H1 (cell line): Measurements from ENCODE around the gene ZFAND3. TPM values are rescaled to one million over a fixed set of nuclear protein-coding genes. Genes with fewer than 3 reads are reported as not detected.

Source experiments
- CTCF ChIA-PET: fragments of 300-600 bp; sonication (Branson Sonifier 250); formaldehyde crosslinking; loops from one replicate; lab custom pipeline; 2021; ENCODE audit not compliant: partially characterized antibody; lab: Charles Lee
- POLR2A ChIA-PET: fragments of 300-600 bp; sonication (Branson Sonifier 250); formaldehyde crosslinking; loops from one replicate; lab custom pipeline; 2021; ENCODE audit warnings: inconsistent platforms; ENCODE audit not compliant: partially characterized antibody; lab: Charles Lee
- DNase-seq, 2 experiments: peaks; one replicate each; pipeline versions ENCODE4 v3.0.0 to v3.0.0-alpha.2; 2010 to 2022; ENCODE audit warnings: low spot score in 2 of 2, low read depth in 1 of 2, mixed read lengths in 1 of 2
- FAIRE-seq: peaks from 2 replicates; lab custom pipeline; 2011; peaks lifted over from hg19 to GRCh38; lab: Jason Lieb, UNC
- H2AFZ ChIP-seq: 2 replicates; pipeline ENCODE4 v1.8.1; 2012; ENCODE audit warnings: low read length, inconsistent platforms
- H2AK5ac ChIP-seq: 2 replicates; pipeline ENCODE4 v1.6.1; 2013; ENCODE audit warnings: low read depth, low read length
- H2BK120ac ChIP-seq: replicated peaks from 2 replicates; pipeline ENCODE3; 2013; ENCODE audit warnings: low read depth, low read length, inconsistent platforms
- H2BK12ac ChIP-seq: 2 replicates; pipeline ENCODE4 v1.6.1; 2013; ENCODE audit warnings: low read depth, low read length
- H2BK15ac ChIP-seq: 2 replicates; pipeline ENCODE4 v1.6.1; 2013; ENCODE audit warnings: low read length
- H2BK20ac ChIP-seq: 2 replicates; pipeline ENCODE4 v1.6.1; 2013; ENCODE audit warnings: low read length
- H2BK5ac ChIP-seq: 2 replicates; pipeline ENCODE4 v1.6.1; 2013; ENCODE audit warnings: low read depth, low read length
- H3K14ac ChIP-seq: 2 replicates; pipeline ENCODE4 v1.6.1; 2013; ENCODE audit warnings: inconsistent platforms; ENCODE audit not compliant: insufficient read length
- H3K18ac ChIP-seq: 2 replicates; pipeline ENCODE4 v1.6.1; 2013; ENCODE audit warnings: low read length; ENCODE audit errors: extremely low read depth
- H3K23ac ChIP-seq: 2 replicates; pipeline ENCODE4 v1.6.1; 2013; ENCODE audit warnings: inconsistent platforms; ENCODE audit not compliant: insufficient read length
- H3K23me2 ChIP-seq: 2 replicates; pipeline ENCODE4 v1.6.1; 2013; ENCODE audit warnings: low read depth, low read length
- H3K27ac ChIP-seq: 2 replicates; pipeline ENCODE4 v1.6.1; 2011; ENCODE audit warnings: low read depth, low read length, inconsistent platforms
- H3K27me3 ChIP-seq, 4 experiments: replicated peaks in 1 of 4; 1 replicate in 1 of 4; 2 replicates in 3 of 4; pipeline versions ENCODE4 v1.6.1 to v1.8.1; 2011 to 2013; ENCODE audit warnings: low read length in 3 of 4, mild to moderate bottlenecking in 3 of 4, inconsistent platforms in 2 of 4, mixed read lengths in 2 of 4, moderate library complexity in 1 of 4; ENCODE audit not compliant: control insufficient read depth in 3 of 4, insufficient read depth in 3 of 4; ENCODE audit errors: extremely low read depth in 1 of 4
- H3K36me3 ChIP-seq, 4 experiments: 2 replicates each; pipeline versions ENCODE4 v1.6.1 to v1.8.1; 2011 to 2013; ENCODE audit warnings: mild to moderate bottlenecking in 4 of 4, low read length in 3 of 4, moderate library complexity in 2 of 4, control low read depth in 1 of 4, inconsistent platforms in 1 of 4; ENCODE audit not compliant: insufficient read depth in 4 of 4, control insufficient read depth in 2 of 4
- H3K4ac ChIP-seq: replicated peaks from 2 replicates; pipeline ENCODE3; 2013; ENCODE audit warnings: low read length, low read depth, mixed read lengths, inconsistent platforms; ENCODE audit not compliant: insufficient read length
- H3K4me1 ChIP-seq, 4 experiments: replicated peaks in 1 of 4; 1 replicate in 1 of 4; 2 replicates in 3 of 4; pipeline versions ENCODE4 v1.6.1 to v1.8.1; 2011 to 2013; ENCODE audit warnings: low read length in 3 of 4, inconsistent platforms in 2 of 4, mixed read lengths in 1 of 4; ENCODE audit not compliant: insufficient read depth in 4 of 4, control insufficient read depth in 3 of 4
- H3K4me2 ChIP-seq, 2 experiments: 2 replicates each; pipeline versions ENCODE4 v1.6.1 to v1.8.1; 2011 to 2013; ENCODE audit warnings: low read depth in 2 of 2, low read length in 2 of 2, control low read depth in 1 of 2, inconsistent platforms in 1 of 2, mild to moderate bottlenecking in 1 of 2; ENCODE audit not compliant: insufficient read depth in 1 of 2
- H3K4me3 ChIP-seq, 4 experiments: fragments of 200-600, 300-600 bp in 1 of 4; sonication (generic), shearing (Covaris generic), sonication (Bioruptor Twin) in 1 of 4; 2 replicates each; pipeline versions ENCODE4 v1.5.1 to v1.8.1; 2011 to 2016; ENCODE audit warnings: low read length in 4 of 4, low read depth in 3 of 4, control low read depth in 2 of 4, inconsistent platforms in 2 of 4, mild to moderate bottlenecking in 2 of 4, mixed read lengths in 1 of 4, moderate library complexity in 1 of 4; ENCODE audit not compliant: insufficient read depth in 2 of 4; ENCODE audit errors: extremely low read depth in 1 of 4
- H3K56ac ChIP-seq: replicated peaks from 2 replicates; pipeline ENCODE3; 2013; ENCODE audit warnings: low read depth, mild to moderate bottlenecking, mixed read lengths, low read length, inconsistent platforms; ENCODE audit not compliant: insufficient read length
- H3K79me1 ChIP-seq: 2 replicates; pipeline ENCODE4 v1.6.1; 2013; ENCODE audit warnings: low read depth, low read length, control low read depth
- H3K79me2 ChIP-seq, 2 experiments: 2 replicates each; pipeline versions ENCODE4 v1.6.1 to v1.8.1; 2012 to 2013; ENCODE audit warnings: low read length in 2 of 2, mild to moderate bottlenecking in 2 of 2, inconsistent platforms in 1 of 2; ENCODE audit not compliant: insufficient read depth in 2 of 2, control insufficient read depth in 1 of 2
- H3K9ac ChIP-seq, 4 experiments: replicated peaks in 1 of 4; 1 replicate in 1 of 4; 2 replicates in 3 of 4; pipeline versions ENCODE4 v1.6.1 to v1.8.1; 2011 to 2013; ENCODE audit warnings: low read depth in 3 of 4, low read length in 3 of 4, control low read depth in 2 of 4, mild to moderate bottlenecking in 2 of 4, moderate library complexity in 2 of 4, inconsistent platforms in 1 of 4; ENCODE audit errors: extremely low read depth in 1 of 4
- H3K9me3 ChIP-seq, 2 experiments: 2 replicates each; pipeline versions ENCODE4 v1.6.1 to v1.8.1; 2012 to 2013; ENCODE audit warnings: mild to moderate bottlenecking in 2 of 2, moderate library complexity in 2 of 2, control low read depth in 1 of 2, inconsistent platforms in 1 of 2, low read depth in 1 of 2, low read length in 1 of 2, mixed read lengths in 1 of 2; ENCODE audit not compliant: insufficient read depth in 2 of 2
- H4K20me1 ChIP-seq, 2 experiments: replicated peaks in 1 of 2; 2 replicates each; pipeline versions ENCODE3 to v1.8.1; 2011 to 2013; ENCODE audit warnings: inconsistent platforms in 2 of 2, low read length in 2 of 2, mild to moderate bottlenecking in 1 of 2; ENCODE audit not compliant: insufficient read depth in 2 of 2, control insufficient read depth in 1 of 2
- H4K5ac ChIP-seq: 2 replicates; pipeline ENCODE4 v1.6.1; 2013; ENCODE audit warnings: low read length, low read depth, mixed read lengths, inconsistent platforms; ENCODE audit not compliant: insufficient read length
- H4K8ac ChIP-seq: 2 replicates; pipeline ENCODE4 v1.8.0; 2013; ENCODE audit warnings: mild to moderate bottlenecking, moderate library complexity, low read length, inconsistent platforms; ENCODE audit not compliant: insufficient read depth; ENCODE audit errors: extremely low read depth
- H4K91ac ChIP-seq: replicated peaks from 2 replicates; pipeline ENCODE3; 2013; ENCODE audit warnings: low read length, mixed read lengths, inconsistent platforms; ENCODE audit not compliant: insufficient read length
- BACH1 ChIP-seq: IDR thresholded peaks from 2 replicates; pipeline ENCODE4 v1.6.1; 2012; ENCODE audit warnings: low read length, improper control_type of control experiment
- EP300 ChIP-seq, 2 experiments: IDR thresholded peaks; 1 replicate in 1 of 2; 2 replicates in 1 of 2; pipeline ENCODE4 v1.6.1; 2011 to 2012; ENCODE audit warnings: low read depth in 2 of 2, low read length in 2 of 2, mild to moderate bottlenecking in 2 of 2, borderline replicate concordance in 1 of 2, inconsistent platforms in 1 of 2, moderate library complexity in 1 of 2
- GTF2F1 ChIP-seq: IDR thresholded peaks from 2 replicates; pipeline ENCODE4 v1.6.1; 2012; ENCODE audit warnings: low read depth, low read length, improper control_type of control experiment, borderline replicate concordance
- HDAC2 ChIP-seq, 2 experiments: fragments of 300-600 bp in 1 of 2; sonication (generic) in 1 of 2; IDR thresholded peaks; 2 replicates each; pipeline ENCODE4 v1.6.1; 2011 to 2012; ENCODE audit warnings: low read depth in 2 of 2, low read length in 2 of 2, mild to moderate bottlenecking in 2 of 2, moderate library complexity in 2 of 2, borderline replicate concordance in 1 of 2, inconsistent platforms in 1 of 2
- HDAC6 ChIP-seq: IDR thresholded peaks from one replicate; pipeline ENCODE4 v1.7.1; 2012; ENCODE audit warnings: low read depth, mild to moderate bottlenecking, inconsistent platforms, low read length, moderate library complexity
- MAFK ChIP-seq: IDR thresholded peaks from 2 replicates; pipeline ENCODE4 v1.6.1; 2012; ENCODE audit warnings: low read depth, mild to moderate bottlenecking, improper control_type of control experiment, low read length
- MAX ChIP-seq: IDR thresholded peaks from 2 replicates; pipeline ENCODE4 v1.6.1; 2012; ENCODE audit warnings: inconsistent platforms
- NRF1 ChIP-seq: IDR thresholded peaks from 2 replicates; pipeline ENCODE4 v1.6.1; 2011; ENCODE audit warnings: mild to moderate bottlenecking, low read depth, low read length, improper control_type of control experiment
- POLR2AphosphoS5 ChIP-seq: IDR thresholded peaks from 2 replicates; pipeline ENCODE4 v1.6.1; 2011; ENCODE audit warnings: low read depth, low read length
- SAP30 ChIP-seq: fragments of 300-600 bp; sonication (generic); IDR thresholded peaks from 2 replicates; pipeline ENCODE4 v1.7.1; 2012; ENCODE audit warnings: low read length, moderate library complexity, mild to moderate bottlenecking, inconsistent platforms; ENCODE audit not compliant: insufficient read depth, insufficient replicate concordance
- SIN3A ChIP-seq, 2 experiments: IDR thresholded peaks in 1 of 2; conservative IDR thresholded peaks in 1 of 2; 2 replicates each; pipeline ENCODE4 v1.6.1; 2011 to 2012; ENCODE audit warnings: low read length in 2 of 2, improper control_type of control experiment in 1 of 2, low read depth in 1 of 2, mild to moderate bottlenecking in 1 of 2
- SP4 ChIP-seq: IDR thresholded peaks from 2 replicates; pipeline ENCODE4 v1.6.1; 2012; ENCODE audit warnings: low read length, inconsistent platforms
- TCF12 ChIP-seq: IDR thresholded peaks from 2 replicates; pipeline ENCODE4 v1.6.1; 2011; ENCODE audit warnings: low read depth, mild to moderate bottlenecking, low read length
- WGBS, 2 experiments: shearing (Covaris generic) in 1 of 2; methylation state at CpG; one replicate each; pipeline versions ENCODE4 v1.1.6 to v1.1.7; 2013 to 2015; ENCODE audit warnings: low lambda C conversion rate in 2 of 2, mixed read lengths in 2 of 2, inconsistent platforms in 1 of 2, low coverage in 1 of 2, missing lambda C conversion rate in 1 of 2; ENCODE audit not compliant: insufficient replicate concordance in 2 of 2, insufficient coverage in 1 of 2, insufficient read length in 1 of 2; ENCODE audit errors: extremely low coverage in 1 of 2, missing lambda C conversion rate in 1 of 2; 5-methylcytosine and 5-hydroxymethylcytosine counted together
- polyA plus RNA-seq, 7 experiments: library from polyadenylated mRNA; depleted of rRNA in 3 of 7; stranded (reverse) in 5 of 7; unstranded in 2 of 7; fragments of >200 nt in 5 of 7; fragments of 200-250 nt in 2 of 7; gene quantifications; 1 replicate in 5 of 7; 2 replicates in 1 of 7; 4 replicates in 1 of 7; pipeline versions ENCODE4 v1.2.1 to v1.2.3, GENCODE V29; 2011 to 2013; ENCODE audit warnings: missing spikeins in 2 of 7, mixed read lengths in 2 of 7
- total RNA-seq: library from RNA; stranded (reverse); fragmentation: NEBNext Ultra II Directional; extraction: Animal tissue kit (Norgen Biotek cat#: 25700); gene quantifications from 2 replicates; pipeline ENCODE4 v1.2.1, GENCODE V29; 2021

ZFAND3 gene
- total and polyA plus RNA-seq, 2 of the 8 experiments (the other 6 are each of a cell fraction or from before 2014, with no cell fraction given): 13.0 to 51.3 TPM

- POLR2A ChIA-PET: interaction anchor here (0.6 kb wide), 1 partner anchor 733 kb away, joined by 4 read pairs; no protein-coding TSS in a partner anchor
- H2BK5ac ChIP-seq: no peak overlapping the region
- TF ChIP-seq HDAC2 (IDR thresholded peaks at IDR 0.05; ENCODE audit: borderline replicate concordance in 1 of 2, low read depth in 2 of 2, low read length in 2 of 2) (no peak), NRF1 (no peak), MAX (no peak), BACH1 (no peak), GTF2F1 (no peak), TCF12 (no peak), SP4 (no peak), SAP30 (no peak), POLR2AphosphoS5 (no peak), EP300 (IDR thresholded peaks at IDR 0.05; ENCODE audit: borderline replicate concordance in 1 of 2, low read depth in 2 of 2, low read length in 2 of 2) (no peak), HDAC6 (no peak), SIN3A (conservative IDR thresholded peaks at IDR 0.05 in 1 of 2, IDR thresholded peaks at IDR 0.05 in 1 of 2; ENCODE audit: low read depth in 1 of 2, low read length in 2 of 2) (no peak), MAFK (no peak)
Observed at GRCh38 chr6:38047562-38047961, 228.0 kb downstream of the ZFAND3 start.

More at GRCh38 chr6:38047562-38047961, 228.0 kb downstream of the ZFAND3 start:
- no peak for DNase-seq
- Histone ChIP-seq H2BK120ac (no peak overlapping the region), H3K9me3 (0 out of 4 replicates have a peak, but pooled peaks cover 0 to 2% of the 10 kb centered on the region in 2 experiments), H3K27ac (no peak overlapping the region), H2BK20ac (no peak overlapping the region), H3K79me2 (0 out of 4 replicates have a peak, but pooled peaks cover 0 to 3% of the 10 kb centered on the region in 2 experiments), H3K9ac (no peak overlapping the region), H2BK12ac (no peak overlapping the region), H3K79me1 (0 out of 2 replicates have a peak, but pooled peaks cover 3% of the 10 kb centered on the region), H3K23ac (no peak overlapping the region), H3K4ac (no peak overlapping the region), H4K20me1 (peaks cover 0 to 3% of the 10 kb centered on the region in 2 experiments), H2AFZ (no peak overlapping the region), H3K4me1 (peaks cover 0 to 4% (median 0%) of the 10 kb centered on the region in 4 experiments; a peak in 2 of 7 replicates), H3K36me3 (no peaks in the 10 kb centered on the region), H4K8ac (no peak overlapping the region), H3K27me3 (no peaks in the 10 kb centered on the region), H2BK15ac (no peak overlapping the region), H3K4me2 (no peak overlapping the region), H3K23me2 (no peaks in the 10 kb centered on the region; the same call in 1 of the 2 replicates), H3K14ac (no peak overlapping the region), H3K18ac (no peak overlapping the region), H2AK5ac (no peak overlapping the region), H4K91ac (no peak overlapping the region), H3K56ac (no peak overlapping the region), H3K4me3 (no peak overlapping the region), H4K5ac (no peak overlapping the region)
- FAIRE-seq: no peak
- CTCF ChIA-PET: interaction anchor here (1.6 kb wide), 1 partner anchor 14 kb away, joined by 5 read pairs; no protein-coding TSS in a partner anchor
- 91% methylated on average over 4 of the region's 4 CpGs; no CpG with 5 or more reads in 1 of the 2 experiments for WGBS, 2 experiments
